Mesenchymal stem cell (in vitro differentiated cells and primary cell): ENCODE data around the gene ALDH9A1.

Experiments
- DNase-seq: peaks from one replicate; pipeline ENCODE4 v3.0.0-alpha.2; 2013
- H2AFZ ChIP-seq: one replicate; pipeline ENCODE4 v1.6.1; 2013; ENCODE audit warnings: low read depth, mild to moderate bottlenecking, control low read depth, inconsistent platforms, low read length, moderate library complexity
- H2AK5ac ChIP-seq: 2 replicates; pipeline ENCODE4 v1.6.1; 2013; ENCODE audit warnings: low read length, moderate library complexity, mild to moderate bottlenecking, inconsistent platforms; ENCODE audit not compliant: severe bottlenecking
- H2BK120ac ChIP-seq: one replicate; pipeline ENCODE4 v1.6.1; 2013; ENCODE audit warnings: low read depth, mild to moderate bottlenecking, inconsistent platforms, low read length, moderate library complexity
- H2BK12ac ChIP-seq, 2 experiments: one replicate each; pipeline ENCODE4 v1.6.1; 2013; ENCODE audit warnings: inconsistent platforms in 2 of 2, low read length in 2 of 2, mild to moderate bottlenecking in 2 of 2, moderate library complexity in 2 of 2, control low read depth in 1 of 2
- H2BK15ac ChIP-seq: one replicate; pipeline ENCODE4 v1.6.1; 2013; ENCODE audit warnings: mild to moderate bottlenecking, low read depth, inconsistent platforms; ENCODE audit not compliant: poor library complexity, severe bottlenecking
- H2BK5ac ChIP-seq: 2 replicates; pipeline ENCODE4 v1.6.1; 2013; ENCODE audit warnings: low read depth, mild to moderate bottlenecking, low read length, control low read depth, inconsistent platforms; ENCODE audit not compliant: poor library complexity, severe bottlenecking
- H3K14ac ChIP-seq, 2 experiments: one replicate each; pipeline ENCODE4 v1.6.1; 2013; ENCODE audit warnings: inconsistent platforms in 2 of 2, low read length in 2 of 2, control low read depth in 1 of 2, mild to moderate bottlenecking in 1 of 2, moderate library complexity in 1 of 2
- H3K18ac ChIP-seq, 2 experiments: one replicate each; pipeline ENCODE4 v1.6.1; 2013; ENCODE audit warnings: inconsistent platforms in 2 of 2, low read length in 2 of 2, control low read depth in 1 of 2, low read depth in 1 of 2, mild to moderate bottlenecking in 1 of 2
- H3K23ac ChIP-seq, 2 experiments: one replicate each; pipeline ENCODE4 v1.6.1; 2013; ENCODE audit warnings: inconsistent platforms in 2 of 2, low read length in 2 of 2, mild to moderate bottlenecking in 2 of 2, moderate library complexity in 2 of 2, control low read depth in 1 of 2
- H3K27ac ChIP-seq: 2 replicates; pipeline ENCODE4 v1.5.1; 2013; ENCODE audit warnings: mild to moderate bottlenecking, moderate library complexity, low read length, control low read depth, inconsistent platforms; ENCODE audit not compliant: poor library complexity, severe bottlenecking
- H3K27me3 ChIP-seq, 2 experiments: 2 replicates each; pipeline versions ENCODE4 v1.6.1 to v1.7.0; 2013; ENCODE audit warnings: low read length in 2 of 2, mild to moderate bottlenecking in 2 of 2, moderate library complexity in 2 of 2, control low read depth in 1 of 2, inconsistent platforms in 1 of 2; ENCODE audit not compliant: control insufficient read depth in 1 of 2, insufficient read depth in 1 of 2
- H3K36me3 ChIP-seq, 2 experiments: 2 replicates each; pipeline versions ENCODE4 v1.6.1 to v1.7.0; 2013; ENCODE audit warnings: low read length in 2 of 2, control low read depth in 1 of 2, inconsistent platforms in 1 of 2, low read depth in 1 of 2, mild to moderate bottlenecking in 1 of 2; ENCODE audit not compliant: insufficient read depth in 2 of 2, control insufficient read depth in 1 of 2
- H3K4ac ChIP-seq, 2 experiments: one replicate each; pipeline ENCODE4 v1.6.1; 2013; ENCODE audit warnings: inconsistent platforms in 2 of 2, low read length in 2 of 2, mild to moderate bottlenecking in 2 of 2, moderate library complexity in 2 of 2, control low read depth in 1 of 2, low read depth in 1 of 2
- H3K4me1 ChIP-seq: 2 replicates; pipeline ENCODE4 v1.6.1; 2013; ENCODE audit warnings: low read depth, low read length, control low read depth; ENCODE audit not compliant: control insufficient read depth, insufficient read depth
- H3K4me2 ChIP-seq: 2 replicates; pipeline ENCODE4 v1.6.1; 2013; ENCODE audit warnings: low read length, mild to moderate bottlenecking, inconsistent platforms; ENCODE audit not compliant: poor library complexity, severe bottlenecking
- H3K4me3 ChIP-seq, 2 experiments: 2 replicates each; pipeline versions ENCODE4 v1.5.1 to v1.7.0; 2013; ENCODE audit warnings: low read length in 2 of 2, mild to moderate bottlenecking in 2 of 2, control low read depth in 1 of 2, low read depth in 1 of 2; ENCODE audit not compliant: insufficient read depth in 1 of 2
- H3K79me1 ChIP-seq: replicated peaks from 2 replicates; pipeline ENCODE4 v1.6.1; 2013; ENCODE audit warnings: mild to moderate bottlenecking, control low read depth, low read length, inconsistent platforms; ENCODE audit not compliant: poor library complexity, severe bottlenecking
- H3K9ac ChIP-seq: 2 replicates; pipeline ENCODE4 v1.7.0; 2013; ENCODE audit warnings: mild to moderate bottlenecking, low read length, moderate library complexity
- H3K9me3 ChIP-seq: 2 replicates; pipeline ENCODE4 v1.7.0; 2013; ENCODE audit warnings: mild to moderate bottlenecking, low read length; ENCODE audit not compliant: control insufficient read depth
- H4K8ac ChIP-seq: one replicate; pipeline ENCODE4 v1.6.1; 2013; ENCODE audit warnings: inconsistent platforms, mild to moderate bottlenecking, low read length, moderate library complexity
- H4K91ac ChIP-seq: one replicate; pipeline ENCODE4 v1.6.1; 2013; ENCODE audit warnings: mild to moderate bottlenecking, low read length, inconsistent platforms
- WGBS: methylation state at CpG from one replicate; pipeline ENCODE4 v1.1.7; 2013; ENCODE audit warnings: mixed read lengths; 5-methylcytosine and 5-hydroxymethylcytosine counted together

Gene ALDH9A1

DNA sequence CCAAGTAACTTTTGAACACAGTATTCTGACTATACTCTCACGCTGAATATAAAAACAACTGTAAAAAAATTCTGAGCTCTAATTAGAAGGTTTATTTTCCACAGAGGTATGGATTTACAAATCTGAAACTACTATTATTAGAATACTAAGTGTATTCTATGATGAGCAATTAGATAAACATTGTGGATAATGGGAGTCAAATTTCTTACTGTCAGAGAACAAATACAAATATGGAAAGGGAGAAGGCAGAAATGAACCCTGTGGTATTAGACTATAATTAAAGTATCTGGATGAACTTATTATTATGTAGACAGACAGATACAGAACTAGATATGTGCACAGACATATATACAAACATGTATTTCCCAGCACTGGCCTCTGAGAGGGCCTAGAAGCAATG lies 22.6 kb downstream of the ALDH9A1 start:
- peaks cover 9 to 73% of the 10 kb centered on the region in 2 experiments for H3K36me3 ChIP-seq
- no peak overlapping the region for H3K4me2 ChIP-seq
- H2BK15ac ChIP-seq: no peak overlapping the region
- no peaks in the 10 kb centered on the region for H3K4me1 ChIP-seq
- H2AK5ac ChIP-seq: no peak overlapping the region
- H3K79me1 ChIP-seq: peaks cover 23% of the 10 kb centered on the region
- H3K14ac ChIP-seq: no peak overlapping the region
- H3K4ac ChIP-seq: no peak overlapping the region
- H3K9ac ChIP-seq: no peak overlapping the region
- DNase-seq: no peak
- WGBS: no CpG with 5 or more reads among the region's 1 CpG
- no peak overlapping the region for H4K91ac ChIP-seq
- no peak overlapping the region for H3K4me3 ChIP-seq
- H2BK5ac ChIP-seq: no peak overlapping the region
- no peak overlapping the region for H2BK12ac ChIP-seq
- no peak overlapping the region for H2BK120ac ChIP-seq
- no peak overlapping the region for H2AFZ ChIP-seq
- H3K18ac ChIP-seq: no peak overlapping the region
- H3K23ac ChIP-seq: no peak overlapping the region
- no peak overlapping the region for H3K27ac ChIP-seq
- H3K27me3 ChIP-seq: no peaks in the 10 kb centered on the region
- H4K8ac ChIP-seq: no peak overlapping the region
- no peaks in the 10 kb centered on the region for H3K9me3 ChIP-seq

DNA sequence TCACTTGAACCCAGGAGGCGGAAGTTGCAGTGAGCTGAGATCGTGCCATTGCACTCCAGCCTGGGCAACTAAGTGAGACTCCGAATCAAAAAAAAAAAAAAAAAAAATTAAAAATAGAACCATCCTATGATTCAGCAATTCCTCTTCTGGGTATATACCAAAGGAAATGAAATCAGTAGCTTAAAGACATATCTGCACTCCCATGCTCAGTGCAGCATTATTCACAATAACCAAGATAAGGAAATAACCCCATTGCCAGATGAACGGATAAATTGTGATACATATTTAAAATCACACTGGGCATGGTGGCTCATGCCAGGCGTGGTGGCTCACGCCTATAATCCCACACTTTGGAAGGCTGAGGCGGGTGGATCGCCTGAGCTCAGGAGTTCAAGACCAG lies 23.8 kb downstream of the ALDH9A1 start:
- Histone ChIP-seq H3K27ac (no peak overlapping the region), H3K4me2 (no peak overlapping the region), H3K36me3 (peaks cover 9 to 73% of the 10 kb centered on the region in 2 experiments), H2BK120ac (no peak overlapping the region), H2BK5ac (no peak overlapping the region), H3K4me1 (no peaks in the 10 kb centered on the region), H4K8ac (no peak overlapping the region), H2BK15ac (no peak overlapping the region), H2AFZ (no peak overlapping the region), H3K23ac (no peak overlapping the region), H3K14ac (no peak overlapping the region), H3K9me3 (no peaks in the 10 kb centered on the region), H3K4me3 (no peak overlapping the region), H3K4ac (no peak overlapping the region), H3K9ac (no peak overlapping the region), H3K27me3 (no peaks in the 10 kb centered on the region), H3K79me1 (peaks cover 20% of the 10 kb centered on the region), H3K18ac (no peak overlapping the region), H2BK12ac (no peak overlapping the region), H4K91ac (no peak overlapping the region), H2AK5ac (no peak overlapping the region)
- DNase-seq: no peak
- over 99% methylated on average over 8 of the region's 8 CpGs for WGBS

DNA sequence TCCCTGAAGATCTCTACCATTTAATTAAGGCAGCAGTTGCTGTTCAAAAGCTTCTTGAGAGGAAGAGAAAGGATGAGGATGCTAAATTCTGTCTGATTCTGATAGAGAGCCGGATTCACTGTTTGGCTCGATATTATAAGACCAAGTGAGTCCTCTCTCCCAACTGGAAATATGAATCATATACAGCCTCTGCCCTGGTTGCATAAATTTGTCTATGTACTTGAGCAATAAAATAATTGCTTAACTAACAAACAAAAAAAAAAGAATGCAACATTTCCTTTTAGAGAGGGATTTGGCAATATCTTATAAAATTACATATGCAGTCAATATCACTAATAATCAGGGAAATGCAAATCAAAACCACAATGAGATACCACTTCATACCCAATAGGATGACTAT lies 26.8 kb downstream of the ALDH9A1 start:
- H3K4me3 ChIP-seq: no peak overlapping the region
- no peak overlapping the region for H3K14ac ChIP-seq
- H3K4me2 ChIP-seq: no peak overlapping the region
- no peak overlapping the region for H2BK5ac ChIP-seq
- no peak overlapping the region for H2AFZ ChIP-seq
- peaks cover 18% of the 10 kb centered on the region for H3K79me1 ChIP-seq
- H3K9me3 ChIP-seq: no peaks in the 10 kb centered on the region
- H3K23ac ChIP-seq: no peak overlapping the region
- H2BK15ac ChIP-seq: no peak overlapping the region
- H2BK12ac ChIP-seq: no peak overlapping the region
- no peak overlapping the region for H3K18ac ChIP-seq
- H3K4ac ChIP-seq: no peak overlapping the region
- WGBS: no CpG with 5 or more reads among the region's 2 CpGs
- H3K36me3 ChIP-seq: peaks cover 17 to 78% of the 10 kb centered on the region in 2 experiments
- no peak overlapping the region for H3K27ac ChIP-seq
- DNase-seq: no peak
- H2AK5ac ChIP-seq: no peak overlapping the region
- H2BK120ac ChIP-seq: no peak overlapping the region
- no peaks in the 10 kb centered on the region for H3K27me3 ChIP-seq
- H3K9ac ChIP-seq: no peak overlapping the region
- H4K91ac ChIP-seq: no peak overlapping the region
- H3K4me1 ChIP-seq: no peaks in the 10 kb centered on the region
- H4K8ac ChIP-seq: no peak overlapping the region

DNA sequence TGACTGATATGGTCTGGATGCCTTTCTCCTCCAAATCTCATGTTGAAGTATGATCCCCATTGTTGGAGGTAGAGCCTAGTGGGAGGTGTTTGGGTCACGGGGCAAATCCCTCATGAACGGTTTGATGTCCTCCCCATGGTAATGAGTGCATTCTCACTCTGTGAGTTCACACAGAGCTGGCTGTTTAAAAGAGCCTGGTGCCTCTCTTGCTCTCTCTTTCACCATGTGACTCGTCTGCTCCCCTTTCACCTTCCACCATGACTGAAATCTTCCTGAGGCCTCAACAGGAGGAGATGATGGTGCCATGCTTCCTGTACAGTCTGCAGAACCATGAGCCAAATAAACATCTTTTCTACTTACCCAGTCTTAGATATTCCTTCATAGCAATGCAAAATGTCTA lies 30.2 kb downstream of the ALDH9A1 start:
- Histone ChIP-seq H4K8ac (no peak overlapping the region), H2BK12ac (no peak overlapping the region), H3K4me1 (no peaks in the 10 kb centered on the region), H3K14ac (no peak overlapping the region), H2AFZ (no peak overlapping the region), H3K4me2 (no peak overlapping the region), H3K9me3 (no peaks in the 10 kb centered on the region), H3K4me3 (no peak overlapping the region), H3K27ac (no peak overlapping the region), H2BK15ac (no peak overlapping the region), H2AK5ac (no peak overlapping the region), H3K9ac (no peak overlapping the region), H3K36me3 (peaks cover 19 to 85% of the 10 kb centered on the region in 2 experiments), H3K23ac (no peak overlapping the region), H3K79me1 (peaks cover 16% of the 10 kb centered on the region), H3K27me3 (no peaks in the 10 kb centered on the region), H3K4ac (no peak overlapping the region), H3K18ac (peak overlapping the region in 1 of 2 experiments; percentile 9), H4K91ac (no peak overlapping the region), H2BK120ac (no peak overlapping the region), H2BK5ac (no peak overlapping the region)
- no peak for DNase-seq
- over 99% methylated on average over 3 of the region's 3 CpGs for WGBS
